B cell (primary cell): ENCODE data around the gene CD59. TPM values are rescaled to one million over a fixed set of nuclear protein-coding genes. Genes with fewer than 3 reads are reported as not detected.

Experiments
- ATAC-seq: fragments of 200-7000 bp; cut with Tn5 transposase; one replicate; pipeline ENCODE4 v1.10.0; 2021; ENCODE audit warnings: low read depth, mild to moderate bottlenecking, moderate number of reproducible peaks, moderate library complexity
- CTCF ChIA-PET: fragments of 350-600 bp; sonication (Branson Sonifier 250); formaldehyde crosslinking; loops from one replicate; lab custom pipeline; 2021; ENCODE audit warnings: antibody characterized with exemption, inconsistent platforms; lab: Charles Lee
- POLR2A ChIA-PET: fragments of 350-600 bp; sonication (Branson Sonifier 250); formaldehyde crosslinking; loops from one replicate; lab custom pipeline; 2021; ENCODE audit warnings: antibody characterized with exemption; lab: Charles Lee
- DNase-seq: peaks from one replicate; pipeline ENCODE4 v3.0.0; 2013
- H2AFZ ChIP-seq: 2 replicates; pipeline ENCODE4 v1.6.1; 2012; ENCODE audit warnings: mild to moderate bottlenecking, low read depth, low read length; ENCODE audit not compliant: insufficient read depth, poor library complexity, severe bottlenecking
- H3K27ac ChIP-seq, 2 donors: 1 replicate in 1 of 2; 2 replicates in 1 of 2; pipeline ENCODE4 v1.5.1; 2012 to 2013; ENCODE audit warnings: low read length in 2 of 2, mild to moderate bottlenecking in 2 of 2, moderate library complexity in 1 of 2
- H3K27me3 ChIP-seq, 4 experiments: fragments of 200-600 bp in 1 of 4; sonication (generic) in 1 of 4; replicated peaks in 1 of 4; 1 replicate in 2 of 4; 2 replicates in 2 of 4; pipeline versions ENCODE4 v1.6.1 to v1.7.0; 2013 to 2016; ENCODE audit warnings: low read length in 3 of 4, mild to moderate bottlenecking in 2 of 4, mixed read lengths in 1 of 4, moderate library complexity in 1 of 4; ENCODE audit not compliant: insufficient read depth in 4 of 4, control insufficient read depth in 3 of 4; ENCODE audit errors: control extremely low read depth in 1 of 4
- H3K36me3 ChIP-seq, 2 experiments: replicated peaks in 1 of 2; 1 replicate in 1 of 2; 2 replicates in 1 of 2; pipeline versions ENCODE4 v1.6.1 to v1.7.1; 2013; ENCODE audit warnings: low read length in 1 of 2; ENCODE audit not compliant: insufficient read depth in 2 of 2, control insufficient read depth in 1 of 2; ENCODE audit errors: control extremely low read depth in 1 of 2, extremely low read depth in 1 of 2
- H3K4me1 ChIP-seq, 2 donors: fragments of 200-600 bp in 1 of 2; sonication (generic) in 1 of 2; 1 replicate in 1 of 2; 2 replicates in 1 of 2; pipeline versions ENCODE4 v1.5.1 to v1.6.1; 2013 to 2017; ENCODE audit warnings: low read length in 2 of 2; ENCODE audit not compliant: control insufficient read depth in 2 of 2, insufficient read depth in 2 of 2
- H3K4me2 ChIP-seq: replicated peaks from 2 replicates; pipeline ENCODE3; 2012; ENCODE audit warnings: mild to moderate bottlenecking, low read depth, low read length; ENCODE audit not compliant: poor library complexity, severe bottlenecking
- H3K4me3 ChIP-seq, 5 experiments: fragments of 200-600 bp in 1 of 5; sonication (generic) in 1 of 5; 1 replicate in 3 of 5; 2 replicates in 2 of 5; pipeline versions ENCODE4 v1.5.1 to v1.7.0; 2011 to 2016; ENCODE audit warnings: low read length in 4 of 5, mild to moderate bottlenecking in 4 of 5, low read depth in 2 of 5, control low read depth in 1 of 5, moderate library complexity in 1 of 5; ENCODE audit not compliant: insufficient read depth in 1 of 5; ENCODE audit errors: control extremely low read depth in 1 of 5, extremely low read depth in 1 of 5
- H3K79me2 ChIP-seq: fragments of 200-600 bp; sonication (generic); one replicate; pipeline ENCODE4 v1.6.0; 2016; ENCODE audit warnings: low read length; ENCODE audit not compliant: control insufficient read depth, insufficient read depth
- H3K9ac ChIP-seq: fragments of 200-600 bp; sonication (generic); 2 replicates; pipeline ENCODE4 v1.6.1; 2017; ENCODE audit warnings: mild to moderate bottlenecking, low read length, moderate library complexity
- H3K9me3 ChIP-seq, 3 donors: one replicate each; pipeline versions ENCODE4 v1.6.1 to v1.7.1; 2013; ENCODE audit warnings: low read length in 2 of 3; ENCODE audit not compliant: control insufficient read depth in 2 of 3, insufficient read depth in 1 of 3; ENCODE audit errors: control extremely low read depth in 1 of 3
- H4K20me1 ChIP-seq: 2 replicates; pipeline ENCODE4 v1.6.0; 2012; ENCODE audit warnings: mild to moderate bottlenecking, low read length; ENCODE audit not compliant: insufficient read depth, control insufficient read depth, poor library complexity, severe bottlenecking
- H3K27ac Mint-ChIP-seq: one replicate; pipeline ENCODE4 v1.8.0; 2021; ENCODE audit warnings: mixed read lengths
- H3K27me3 Mint-ChIP-seq: one replicate; pipeline ENCODE4 v1.8.0; 2021; ENCODE audit warnings: mixed read lengths
- H3K4me1 Mint-ChIP-seq: one replicate; pipeline ENCODE4 v1.8.0; 2021; ENCODE audit warnings: mixed read lengths
- H3K4me3 Mint-ChIP-seq: one replicate; pipeline ENCODE4 v1.8.0; 2021; ENCODE audit warnings: mixed read lengths
- H3K9me3 Mint-ChIP-seq: one replicate; pipeline ENCODE4 v1.8.0; 2022; ENCODE audit warnings: mixed read lengths; ENCODE audit not compliant: insufficient read depth
- CTCF ChIP-seq: fragments of 200-600 bp; IDR thresholded peaks from one replicate; pipeline ENCODE4 v1.8.0; 2022; ENCODE audit warnings: antibody characterized with exemption, mild to moderate bottlenecking
- EZH2 ChIP-seq: IDR thresholded peaks from 2 replicates; pipeline ENCODE4 v1.6.1; 2012; ENCODE audit warnings: borderline replicate concordance, low read depth, mild to moderate bottlenecking, moderate library complexity, low read length; ENCODE audit not compliant: insufficient read depth, poor library complexity, severe bottlenecking
- WGBS: methylation state at CpG from one replicate; pipeline ENCODE4 v1.1.5; 2013; ENCODE audit warnings: missing lambda C conversion rate; ENCODE audit not compliant: insufficient coverage; 5-methylcytosine and 5-hydroxymethylcytosine counted together
- intact Hi-C: fragments of 100-400 bp; cut with micrococcal nuclease; formaldehyde crosslinking; loops from one replicate; pipeline ENCODE4 v1.10.0; 2022
- polyA plus RNA-seq: library from polyadenylated mRNA; depleted of rRNA; stranded (reverse); fragments of >200 nt; gene quantifications from 2 replicates; pipeline ENCODE4 v1.2.3, GENCODE V29; 2012
- total RNA-seq, 2 donors: library from RNA; stranded (reverse); fragments of 120-200 nt in 1 of 2; gene quantifications; 1 replicate in 1 of 2; 2 replicates in 1 of 2; pipeline versions ENCODE4 v1.2.3 to v1.2.4, GENCODE V29; 2013 to 2022

CD59 gene
- total and polyA plus RNA-seq, 2 donors (not counting 1 experiment from before 2014, with no cell fraction given): 10.9 to 41.3 TPM

- Histone ChIP-seq H3K79me2 (no peaks in the 10 kb centered on the region), H3K27ac (no peak overlapping the region), H3K36me3 (no peaks in the 10 kb centered on the region), H3K4me3 (no peak overlapping the region), H2AFZ (no peak overlapping the region), H3K4me1 (no peaks in the 10 kb centered on the region), H3K27me3 (peaks cover 0 to 5% (median 0%) of the 10 kb centered on the region in 4 experiments), H3K4me2 (no peak overlapping the region), H3K9ac (no peak overlapping the region), H3K9me3 (peaks cover 0 to 2% (median 0%) of the 10 kb centered on the region in 3 donors), H4K20me1 (no peaks in the 10 kb centered on the region)
- Mint-ChIP-seq H3K27ac (no peak overlapping the region), H3K4me3 (no peak overlapping the region), H3K27me3 (peaks cover 15% of the 10 kb centered on the region), H3K9me3 (no peaks in the 10 kb centered on the region), H3K4me1 (no peaks in the 10 kb centered on the region)
- no peak for TF ChIP-seq EZH2
- WGBS: 96% methylated on average over 3 of the region's 3 CpGs
- no peak for DNase-seq
- CTCF ChIA-PET: no interaction called here
- intact Hi-C loops: no loop called here
- POLR2A ChIA-PET: no interaction called here
- no peak for ATAC-seq
Measured at GRCh38 chr11:33674035-33674814, 62.0 kb downstream of the CD59 start.

- ChIA-PET CTCF (no interaction called here), POLR2A (no interaction called here)
- no peak overlapping the region for H3K27ac ChIP-seq
- Mint-ChIP-seq H3K9me3 (no peaks in the 10 kb centered on the region), H3K27me3 (peaks cover 5% of the 10 kb centered on the region), H3K4me3 (no peak overlapping the region), H3K27ac (no peak overlapping the region), H3K4me1 (no peaks in the 10 kb centered on the region)
- H3K4me2 ChIP-seq: no peak overlapping the region
- peaks cover 0 to 2% (median 0%) of the 10 kb centered on the region in 3 donors for H3K9me3 ChIP-seq
- intact Hi-C loops: no loop called here
- peaks cover 0 to 5% (median 0%) of the 10 kb centered on the region in 4 experiments for H3K27me3 ChIP-seq
- no peaks in the 10 kb centered on the region for H3K79me2 ChIP-seq
- no peaks in the 10 kb centered on the region for H4K20me1 ChIP-seq
- DNase-seq (no peak), ATAC-seq (no peak)
- no peak overlapping the region for H3K4me3 ChIP-seq
- no peak overlapping the region for H3K9ac ChIP-seq
- TF ChIP-seq EZH2 (no peak), CTCF (no peak)
- no peak overlapping the region for H2AFZ ChIP-seq
- no peaks in the 10 kb centered on the region for H3K4me1 ChIP-seq
- H3K36me3 ChIP-seq: no peaks in the 10 kb centered on the region
- 100% methylated on average over 3 of the region's 4 CpGs for WGBS
Measured at GRCh38 chr11:33672273-33672672, 64.0 kb downstream of the CD59 start.
